GM12878 (cell line): ENCODE data around the gene DDX27. TPM values are rescaled to one million over a fixed set of nuclear protein-coding genes. Genes with fewer than 3 reads are reported as not detected.

Experiments
- ATAC-seq: fragments of 200-7000 bp; cut with Tn5 transposase; 3 replicates; pipeline ENCODE4 v1.9.1; 2020; ENCODE audit warnings: mild to moderate bottlenecking, moderate library complexity
- BruUV-seq: library from RNA; stranded (reverse); fragments of 400-500 nt; replicated peaks from 2 replicates; lab custom pipeline; 2021; lab: Mats Ljungman, UMichigan
- CTCF ChIA-PET: fragments of 300-600 bp; sonication (Branson Sonifier 250); formaldehyde crosslinking; extraction: SDS; loops from one replicate; lab custom pipeline; 2021; ENCODE audit warnings: inconsistent platforms; lab: Yijun Ruan, JAX
- POLR2A ChIA-PET: fragments of 350-600 bp; formaldehyde crosslinking; extraction: SDS; loops from one replicate; lab custom pipeline; 2021; ENCODE audit warnings: inconsistent platforms; lab: Charles Lee
- RAD21 ChIA-PET: fragments of 300-600 bp; sonication (Branson Sonifier 250); formaldehyde crosslinking; loops from one replicate; lab custom pipeline; 2023; ENCODE audit warnings: antibody characterized with exemption; ENCODE audit not compliant: unreplicated experiment; lab: Charles Lee
- SMC1A ChIA-PET: fragments of 300-600 bp; sonication (Branson Sonifier 250); formaldehyde crosslinking; loops from one replicate; lab custom pipeline; 2023; ENCODE audit not compliant: unreplicated experiment, uncharacterized antibody; lab: Charles Lee
- DNase-seq: peaks from one replicate; pipeline ENCODE4 v3.0.0-alpha.2; 2011; ENCODE audit warnings: low read depth, low spot score
- FAIRE-seq: peaks from 3 replicates; lab custom pipeline; 2011; peaks lifted over from hg19 to GRCh38; lab: Jason Lieb, UNC
- H2AFZ ChIP-seq: 2 replicates; pipeline ENCODE4 v1.6.0; 2011; ENCODE audit warnings: low read depth, low read length, control low read depth; ENCODE audit not compliant: control insufficient read depth
- H3K27ac ChIP-seq: 2 replicates; pipeline ENCODE4 v1.5.1; 2011; ENCODE audit warnings: control low read depth; ENCODE audit not compliant: control insufficient read depth, insufficient read depth
- H3K27me3 ChIP-seq, 2 experiments: replicated peaks in 1 of 2; 2 replicates each; pipeline versions ENCODE4 v1.6.0 to v1.6.1; 2011; ENCODE audit warnings: low read length in 1 of 2; ENCODE audit not compliant: control insufficient read depth in 2 of 2, insufficient read depth in 2 of 2
- H3K36me3 ChIP-seq, 2 experiments: 2 replicates each; pipeline ENCODE4 v1.5.1; 2011; ENCODE audit warnings: low read length in 1 of 2; ENCODE audit not compliant: control insufficient read depth in 2 of 2, insufficient read depth in 2 of 2
- H3K4me1 ChIP-seq: 2 replicates; pipeline ENCODE4 v1.6.1; 2011; ENCODE audit warnings: mild to moderate bottlenecking, low read length, moderate library complexity, mixed read lengths; ENCODE audit not compliant: control insufficient read depth, insufficient read depth
- H3K4me2 ChIP-seq: 2 replicates; pipeline ENCODE4 v1.6.0; 2011; ENCODE audit warnings: control low read depth; ENCODE audit not compliant: control insufficient read depth, insufficient read depth
- H3K4me3 ChIP-seq: fragments of 200-600 bp; sonication (generic); 2 replicates; pipeline ENCODE4 v1.5.1; 2016
- H3K79me2 ChIP-seq: 2 replicates; pipeline ENCODE4 v1.6.0; 2011; ENCODE audit warnings: low read length; ENCODE audit not compliant: control insufficient read depth, insufficient read depth
- H3K9ac ChIP-seq: 2 replicates; pipeline ENCODE4 v1.8.0; 2011; ENCODE audit warnings: low read length, control low read depth, mixed read lengths; ENCODE audit not compliant: control insufficient read depth, insufficient read depth
- H3K9me3 ChIP-seq: replicated peaks from 3 replicates; pipeline ENCODE4 v1.5.1; 2011; ENCODE audit warnings: mild to moderate bottlenecking, low read length; ENCODE audit not compliant: control insufficient read depth, insufficient read depth
- H4K20me1 ChIP-seq: 2 replicates; pipeline ENCODE4 v1.6.0; 2011; ENCODE audit not compliant: control insufficient read depth, insufficient read depth
- ATF3 ChIP-seq: IDR thresholded peaks from 2 replicates; pipeline ENCODE4 v1.6.1; 2011; ENCODE audit warnings: low read depth, mild to moderate bottlenecking, low read length, moderate library complexity, borderline replicate concordance; ENCODE audit errors: extremely low read depth
- MEF2A ChIP-seq: IDR thresholded peaks from 2 replicates; pipeline ENCODE4 v1.6.1; 2011; ENCODE audit warnings: low read depth, mild to moderate bottlenecking, low read length, moderate library complexity; ENCODE audit not compliant: insufficient read depth
- MTA2 ChIP-seq: fragments of 450-650 bp; IDR thresholded peaks from 2 replicates; pipeline ENCODE4 v1.6.1; 2016; ENCODE audit warnings: low read depth, mild to moderate bottlenecking, moderate library complexity
- NFYA ChIP-seq: IDR thresholded peaks from 2 replicates; pipeline ENCODE4 v1.6.1; 2011; ENCODE audit warnings: low read depth, mild to moderate bottlenecking, low read length, improper control_type of control experiment, borderline replicate concordance
- USF2 ChIP-seq: IDR thresholded peaks from 2 replicates; pipeline ENCODE4 v1.6.1; 2011; ENCODE audit warnings: low read depth, low read length, improper control_type of control experiment, borderline replicate concordance
- WGBS: methylation state at CpG from one replicate; pipeline ENCODE4 v1.1.6; 2016; ENCODE audit warnings: low lambda C conversion rate; ENCODE audit not compliant: insufficient replicate concordance, insufficient coverage; ENCODE audit errors: missing lambda C conversion rate; 5-methylcytosine and 5-hydroxymethylcytosine counted together
- in situ Hi-C: fragments of 300-500 bp; cut with MboI; formaldehyde crosslinking; loops from 9 replicates; pipeline ENCODE4 v1.14.3; 2018; ENCODE audit warnings: mixed read lengths
- intact Hi-C: fragments of 100-400 bp; cut with micrococcal nuclease; formaldehyde crosslinking; loops from one replicate; pipeline ENCODE4 v1.14.2; 2022; ENCODE audit not compliant: unreplicated experiment
- polyA plus RNA-seq, 11 experiments: library from polyadenylated mRNA; depleted of rRNA in 4 of 11; unstranded in 6 of 11; stranded (reverse) in 5 of 11; fragments of >200 nt; fragmentation: Nextera tagmentation in 4 of 11; fragmentation: Illumina TruSeq in 1 of 11; extraction: Ambion mirVana in 4 of 11; extraction: Trizol in 1 of 11; gene quantifications; 1 replicate in 1 of 11; 2 replicates in 10 of 11; pipeline versions ENCODE4 v1.2.1 to v1.2.3, GENCODE V29; 2011 to 2016; ENCODE audit warnings: inconsistent platforms in 2 of 11, missing spikeins in 2 of 11, low read depth in 1 of 11
- total RNA-seq, 4 experiments: library from RNA; depleted of rRNA in 3 of 4; stranded (reverse); fragments of >200 nt in 3 of 4; fragmentation: Illumina TruSeq in 1 of 4; extraction: Trizol in 1 of 4; gene quantifications; 2 replicates each; pipeline versions ENCODE4 v1.2.1 to v1.2.3, GENCODE V29; 2013 to 2021
- TF ChIP-seq, protein P1 (sequence below): fragments of 450-650 bp; conservative IDR thresholded peaks from 2 replicates; pipeline ENCODE4 v1.6.1; 2017; ENCODE audit warnings: mild to moderate bottlenecking, moderate library complexity

Gene DDX27
- total and polyA plus RNA-seq, 10 of the 15 experiments (the other 5 are each of a cell fraction or from before 2014, with no cell fraction given), result 19.8 to 78.8 (median 54.9) TPM

DNA sequence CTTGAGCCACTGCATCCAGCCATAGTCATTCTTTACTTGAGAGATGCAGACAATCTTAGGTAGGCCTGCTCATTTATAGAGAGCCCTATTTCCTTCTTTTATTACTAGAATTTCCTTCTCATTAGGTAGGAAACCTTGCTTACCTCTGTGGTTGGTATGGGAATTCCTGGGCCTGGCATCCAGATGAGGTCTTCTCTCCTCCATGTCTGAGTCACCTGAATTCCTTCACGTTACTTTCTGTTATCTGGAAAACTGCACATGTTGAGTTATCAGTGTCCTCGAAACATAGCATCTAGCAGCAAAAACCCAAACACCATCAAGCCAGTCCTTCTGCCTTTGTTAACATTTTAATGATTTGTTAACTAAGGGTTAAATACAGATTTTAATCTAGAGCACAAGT, 56.4 kb downstream of the DDX27 start:
- 0 out of 2 replicates have a peak, but pooled peaks cover 3% of the 10 kb centered on the region for H4K20me1 ChIP-seq
- 52% methylated on average over 2 of the region's 2 CpGs for WGBS

More for the DNA sequence above, 56.4 kb downstream of the DDX27 start:
- H3K4me2 ChIP-seq, result peak overlapping the region; percentile 87
- SMC1A ChIA-PET, result interaction anchor here (0.8 to 2.5 kb wide), 8 partner anchors 8 to 96 kb away, joined by 3 to 12 read pairs (median 6); no protein-coding TSS in a partner anchor
- intact Hi-C loops, result loop anchor here (5.0 to 10.0 kb wide), 2 partner anchors 93 to 539 kb away; partner anchors contain the start of gene SLC9A8
- peaks cover 16% of the 10 kb centered on the region for H3K4me1 ChIP-seq
- peak overlapping the region; percentile 24; the same call in 1 of the 2 replicates for H3K9ac ChIP-seq
- ATAC-seq, result no peak
- peak overlapping the region; percentile 92 for H3K27ac ChIP-seq
- no peaks in the 10 kb centered on the region for H3K27me3 ChIP-seq
- TF ChIP-seq USF2, result no peak
- TF ChIP-seq MEF2A, result no peak
- TF ChIP-seq MTA2, result no peak
- TF ChIP-seq NFYA, result no peak
- TF ChIP-seq, protein P1, sequence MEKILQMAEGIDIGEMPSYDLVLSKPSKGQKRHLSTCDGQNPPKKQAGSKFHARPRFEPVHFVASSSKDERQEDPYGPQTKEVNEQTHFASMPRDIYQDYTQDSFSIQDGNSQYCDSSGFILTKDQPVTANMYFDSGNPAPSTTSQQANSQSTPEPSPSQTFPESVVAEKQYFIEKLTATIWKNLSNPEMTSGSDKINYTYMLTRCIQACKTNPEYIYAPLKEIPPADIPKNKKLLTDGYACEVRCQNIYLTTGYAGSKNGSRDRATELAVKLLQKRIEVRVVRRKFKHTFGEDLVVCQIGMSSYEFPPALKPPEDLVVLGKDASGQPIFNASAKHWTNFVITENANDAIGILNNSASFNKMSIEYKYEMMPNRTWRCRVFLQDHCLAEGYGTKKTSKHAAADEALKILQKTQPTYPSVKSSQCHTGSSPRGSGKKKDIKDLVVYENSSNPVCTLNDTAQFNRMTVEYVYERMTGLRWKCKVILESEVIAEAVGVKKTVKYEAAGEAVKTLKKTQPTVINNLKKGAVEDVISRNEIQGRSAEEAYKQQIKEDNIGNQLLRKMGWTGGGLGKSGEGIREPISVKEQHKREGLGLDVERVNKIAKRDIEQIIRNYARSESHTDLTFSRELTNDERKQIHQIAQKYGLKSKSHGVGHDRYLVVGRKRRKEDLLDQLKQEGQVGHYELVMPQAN, result no peak
- no peak for TF ChIP-seq ATF3
- H3K36me3 ChIP-seq, result peaks cover 8 to 28% of the 10 kb centered on the region in 2 experiments
- POLR2A ChIA-PET, result interaction anchor here (1.0 to 2.1 kb wide), 3 partner anchors 7 to 91 kb away, joined by 3 to 15 read pairs (median 5); no protein-coding TSS in a partner anchor
- H3K79me2 ChIP-seq, result peaks cover 80% of the 10 kb centered on the region
- in situ Hi-C loops, result no loop called here
- no peak for DNase-seq
- no TSS peak for BruUV-seq
- H3K4me3 ChIP-seq, result peak overlapping the region; percentile 73
- RAD21 ChIA-PET, result interaction anchor here (1.1 to 3.0 kb wide), 4 partner anchors 9 to 57 kb away, joined by 3 to 17 read pairs (median 8); partner anchors contain the start of gene DDX27
- H3K9me3 ChIP-seq, result peaks cover 4% of the 10 kb centered on the region; the same call in 2 of the 3 replicates
- no peak for FAIRE-seq
- CTCF ChIA-PET, result interaction anchor here (0.6 to 0.8 kb wide), 3 partner anchors 29 to 362 kb away, joined by 3 to 4 read pairs (median 3); no protein-coding TSS in a partner anchor
- no peak overlapping the region for H2AFZ ChIP-seq
